Measurements from ENCODE around the gene NIPSNAP3A. TPM values are rescaled to one million over a fixed set of nuclear protein-coding genes. Genes with fewer than 3 reads are reported as not detected.
"Not testable (repeated sequence)": the region's sequence is repeated elsewhere in the genome, so short reads cannot be mapped to it uniquely, and the experiment has no call there.

NIPSNAP3A gene
- 11.2 and 15.0 TPM in 2 replicates for total RNA-seq

- intact Hi-C loops (cut with micrococcal nuclease): loop anchor here (1.0 to 10.0 kb wide), 17 partner anchors 16 to 1733 kb away; partner anchors contain the start of genes ABCA1, FSD1L, SLC44A1 and SMC2
Observed at GRCh38 chr9:104747565-104748358, at the start of gene NIPSNAP3A. Gene NIPSNAP3A, plus strand, starts transcription at chr9:104747683. Its CDS starts 110 bp downstream, at chr9:104747793.

- intact Hi-C loops (cut with micrococcal nuclease): no loop called here
Observed at GRCh38 chr9:104700306-104700705, 47.2 kb upstream of the NIPSNAP3A start.

- intact Hi-C loops (cut with micrococcal nuclease): not testable (repeated sequence)
Observed at GRCh38 chr9:104708737-104709136, 38.7 kb upstream of the NIPSNAP3A start.

- intact Hi-C loops (cut with micrococcal nuclease): no loop called here
Observed at GRCh38 chr9:104711604-104712003, 35.9 kb upstream of the NIPSNAP3A start.

GRCh38 chr9:104725014-104725413 is 22.5 kb upstream of the NIPSNAP3A start:
- intact Hi-C loops (cut with micrococcal nuclease): no loop called here

- intact Hi-C loops (cut with micrococcal nuclease): no loop called here
Observed at GRCh38 chr9:104738452-104738851, 9.0 kb upstream of the NIPSNAP3A start.

- intact Hi-C loops (cut with micrococcal nuclease): loop anchor here (5.0 to 10.0 kb wide), 2 partner anchors 1726 to 1818 kb away; no protein-coding TSS in a partner anchor
Observed at GRCh38 chr9:104740621-104741020, 6.9 kb upstream of the NIPSNAP3A start.

- intact Hi-C loops (cut with micrococcal nuclease): loop anchor here (1.0 to 10.0 kb wide), 7 partner anchors 61 to 1821 kb away; partner anchors contain the start of gene SMC2
Observed at GRCh38 chr9:104743376-104743985, 4.0 kb upstream of the NIPSNAP3A start.

GRCh38 chr9:104745852-104746251 is 1.6 kb upstream of the NIPSNAP3A start:
- intact Hi-C loops (cut with micrococcal nuclease): loop anchor here (2.0 to 10.0 kb wide), 4 partner anchors 381 to 1731 kb away; no protein-coding TSS in a partner anchor

GRCh38 chr9:104746285-104746684 is 1.2 kb upstream of the NIPSNAP3A start:
- intact Hi-C loops (cut with micrococcal nuclease): loop anchor here (2.0 to 10.0 kb wide), 4 partner anchors 381 to 1731 kb away; no protein-coding TSS in a partner anchor

- intact Hi-C loops (cut with micrococcal nuclease): loop anchor here (1.0 to 10.0 kb wide), 14 partner anchors 182 to 1732 kb away; partner anchors contain the start of genes ABCA1, SMC2 and TMEM38B
Observed at GRCh38 chr9:104746798-104747197, 685 bp upstream of the NIPSNAP3A start.

- intact Hi-C loops (cut with micrococcal nuclease): loop anchor here (1.0 to 10.0 kb wide), 14 partner anchors 181 to 1732 kb away; partner anchors contain the start of genes ABCA1, SMC2 and TMEM38B
Observed at GRCh38 chr9:104747245-104747564, 278 bp upstream of the NIPSNAP3A start.

- intact Hi-C loops (cut with micrococcal nuclease): loop anchor here (1.0 to 10.0 kb wide), 6 partner anchors 15 to 1734 kb away; partner anchors contain the start of genes FSD1L and SLC44A1
Observed at GRCh38 chr9:104748359-104749031, 1.0 kb downstream of the NIPSNAP3A start.

GRCh38 chr9:104750185-104750767 is 2.8 kb downstream of the NIPSNAP3A start:
- intact Hi-C loops (cut with micrococcal nuclease): no loop called here

- intact Hi-C loops (cut with micrococcal nuclease): no loop called here
Observed at GRCh38 chr9:104758974-104759373, 11.5 kb downstream of the NIPSNAP3A start.

GRCh38 chr9:104765138-104765537 is 17.7 kb downstream of the NIPSNAP3A start:
- intact Hi-C loops (cut with micrococcal nuclease): no loop called here

- intact Hi-C loops (cut with micrococcal nuclease): no loop called here
Observed at GRCh38 chr9:104766025-104766424, 18.5 kb downstream of the NIPSNAP3A start.

GRCh38 chr9:104767507-104767906 is 20.0 kb downstream of the NIPSNAP3A start:
- intact Hi-C loops (cut with micrococcal nuclease): no loop called here

GRCh38 chr9:104769029-104769428 is 21.5 kb downstream of the NIPSNAP3A start:
- intact Hi-C loops (cut with micrococcal nuclease): not testable (repeated sequence)

GRCh38 chr9:104769655-104770054 is 22.2 kb downstream of the NIPSNAP3A start:
- intact Hi-C loops (cut with micrococcal nuclease): loop anchor here (5.0 to 10.0 kb wide), 2 partner anchors 223 to 785 kb away; partner anchors contain the start of gene FKTN

All from T-helper 1 cell treated with Interleukin-12 subunit alpha and Interleukin-12 subunit beta and Interleukin-4 antibody, amounts not matched to agents 30 ng/mL and 1 ng/mL, for 36 hours (primary cell).